HL-60 (cell line): ENCODE results near the gene C20orf144.

ENCODE experiments used
- CTCF ChIP-seq: IDR thresholded peaks from one replicate; pipeline ENCODE4 v1.5.1; 2011; ENCODE audit warnings: low read length, control low read depth, inconsistent platforms; ENCODE audit not compliant: insufficient read depth
- GABPA ChIP-seq: IDR thresholded peaks from 2 replicates; pipeline ENCODE4 v1.6.1; 2012; ENCODE audit warnings: low read depth
- POLR2AphosphoS5 ChIP-seq: IDR thresholded peaks from 2 replicates; pipeline ENCODE4 v1.6.1; 2012; ENCODE audit warnings: low read depth
- SPI1 ChIP-seq: IDR thresholded peaks from 2 replicates; pipeline ENCODE4 v1.6.1; 2012; ENCODE audit warnings: low read depth, mild to moderate bottlenecking, borderline replicate concordance
- TF ChIP-seq, protein P1 (sequence below): IDR thresholded peaks from 2 replicates; pipeline ENCODE4 v1.6.1; 2012; ENCODE audit warnings: low read depth; ENCODE audit not compliant: insufficient replicate concordance

- TF ChIP-seq CTCF (no peak), POLR2AphosphoS5 (no peak), SPI1 (no peak), GABPA (no peak)
- TF ChIP-seq, protein P1, sequence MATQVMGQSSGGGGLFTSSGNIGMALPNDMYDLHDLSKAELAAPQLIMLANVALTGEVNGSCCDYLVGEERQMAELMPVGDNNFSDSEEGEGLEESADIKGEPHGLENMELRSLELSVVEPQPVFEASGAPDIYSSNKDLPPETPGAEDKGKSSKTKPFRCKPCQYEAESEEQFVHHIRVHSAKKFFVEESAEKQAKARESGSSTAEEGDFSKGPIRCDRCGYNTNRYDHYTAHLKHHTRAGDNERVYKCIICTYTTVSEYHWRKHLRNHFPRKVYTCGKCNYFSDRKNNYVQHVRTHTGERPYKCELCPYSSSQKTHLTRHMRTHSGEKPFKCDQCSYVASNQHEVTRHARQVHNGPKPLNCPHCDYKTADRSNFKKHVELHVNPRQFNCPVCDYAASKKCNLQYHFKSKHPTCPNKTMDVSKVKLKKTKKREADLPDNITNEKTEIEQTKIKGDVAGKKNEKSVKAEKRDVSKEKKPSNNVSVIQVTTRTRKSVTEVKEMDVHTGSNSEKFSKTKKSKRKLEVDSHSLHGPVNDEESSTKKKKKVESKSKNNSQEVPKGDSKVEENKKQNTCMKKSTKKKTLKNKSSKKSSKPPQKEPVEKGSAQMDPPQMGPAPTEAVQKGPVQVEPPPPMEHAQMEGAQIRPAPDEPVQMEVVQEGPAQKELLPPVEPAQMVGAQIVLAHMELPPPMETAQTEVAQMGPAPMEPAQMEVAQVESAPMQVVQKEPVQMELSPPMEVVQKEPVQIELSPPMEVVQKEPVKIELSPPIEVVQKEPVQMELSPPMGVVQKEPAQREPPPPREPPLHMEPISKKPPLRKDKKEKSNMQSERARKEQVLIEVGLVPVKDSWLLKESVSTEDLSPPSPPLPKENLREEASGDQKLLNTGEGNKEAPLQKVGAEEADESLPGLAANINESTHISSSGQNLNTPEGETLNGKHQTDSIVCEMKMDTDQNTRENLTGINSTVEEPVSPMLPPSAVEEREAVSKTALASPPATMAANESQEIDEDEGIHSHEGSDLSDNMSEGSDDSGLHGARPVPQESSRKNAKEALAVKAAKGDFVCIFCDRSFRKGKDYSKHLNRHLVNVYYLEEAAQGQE = no peak
These were observed 7.4 kb upstream of the C20orf144 start for GRCh38 chr20:33654680-33655161.
